Activated naive CD4-positive, alpha-beta T cell (primary cell): Measurements from ENCODE around the gene CPM.
"Not testable (repeated sequence)": the region's sequence is repeated elsewhere in the genome, so short reads cannot be mapped to it uniquely, and the experiment has no call there.

Source experiments
- DNase-seq, 4 experiments: peaks; one replicate each; lab custom pipeline; 2025; lab: John Stamatoyannopoulos, UW

CPM gene

DNA sequence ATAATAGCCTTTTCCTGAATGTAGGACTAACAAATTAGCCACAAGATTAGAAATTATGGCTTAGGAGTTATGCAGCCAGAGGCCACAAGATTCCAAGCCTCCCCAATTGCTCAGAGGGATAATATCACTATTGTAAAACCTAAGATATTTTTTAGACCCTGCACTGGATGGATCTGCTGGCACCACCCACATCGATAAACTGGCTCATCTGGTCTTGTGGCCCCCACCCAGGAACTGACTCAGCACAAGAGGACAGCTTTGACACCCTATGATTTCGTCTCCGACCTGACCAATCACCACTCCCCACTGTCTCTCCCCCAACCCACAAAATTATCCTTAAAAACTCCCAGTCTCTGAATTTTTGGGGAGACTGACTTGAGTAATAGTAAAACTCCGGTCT is 54.7 kb downstream of the CPM start:
- DNase-seq: no peak

GRCh38 chr12:68877583-68877982 is 55.4 kb downstream of the CPM start:
- DNase-seq: no peak

- DNase-seq: no peak
Measured at GRCh38 chr12:68876461-68876860, 56.5 kb downstream of the CPM start.

GRCh38 chr12:68873316-68873715 is 59.7 kb downstream of the CPM start:
- DNase-seq: no peak

GRCh38 chr12:68871921-68872320 is 61.0 kb downstream of the CPM start:
- DNase-seq: no peak

GRCh38 chr12:68871396-68871795 is 61.6 kb downstream of the CPM start:
- DNase-seq: no peak

DNA sequence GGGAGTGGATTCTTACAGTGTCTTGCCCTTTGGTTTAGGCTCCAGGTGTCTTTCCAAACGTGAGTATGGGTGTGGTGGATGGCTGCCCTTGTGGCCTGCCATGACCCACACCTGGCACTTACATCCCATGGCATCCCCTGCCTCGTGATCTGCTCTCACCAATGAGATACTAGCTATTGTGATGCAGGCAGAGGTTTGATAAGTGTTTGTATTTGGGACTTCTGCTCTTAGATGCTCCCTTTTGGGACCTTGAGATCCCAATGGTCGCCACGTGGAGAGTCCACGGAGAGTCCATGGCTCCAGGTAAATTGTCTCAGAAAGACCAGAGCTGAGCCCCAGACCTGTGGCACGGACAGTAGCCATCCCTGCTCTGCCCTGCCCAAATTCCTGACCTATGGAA is 62.5 kb downstream of the CPM start:
- DNase-seq: no peak

DNA sequence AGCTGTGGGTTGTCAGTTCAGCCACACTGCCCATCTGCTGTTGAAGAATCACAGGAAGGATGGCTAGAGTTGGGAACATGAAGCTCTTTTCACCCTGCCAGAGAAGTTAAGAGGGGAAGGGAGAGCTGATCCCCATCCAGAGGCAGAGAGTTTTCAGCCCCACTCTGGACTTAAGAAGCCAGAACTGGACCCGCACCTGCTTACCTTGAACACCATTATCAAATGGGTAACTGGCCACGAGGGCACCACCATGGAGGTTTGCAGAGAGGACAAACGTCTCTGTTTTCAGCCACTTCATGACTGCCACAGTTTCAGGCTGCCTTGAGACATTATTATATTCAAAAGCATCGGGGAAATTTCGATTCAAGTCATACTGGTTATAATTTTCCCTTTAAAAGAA is 63.0 kb downstream of the CPM start:
- DNase-seq: no peak

DNA sequence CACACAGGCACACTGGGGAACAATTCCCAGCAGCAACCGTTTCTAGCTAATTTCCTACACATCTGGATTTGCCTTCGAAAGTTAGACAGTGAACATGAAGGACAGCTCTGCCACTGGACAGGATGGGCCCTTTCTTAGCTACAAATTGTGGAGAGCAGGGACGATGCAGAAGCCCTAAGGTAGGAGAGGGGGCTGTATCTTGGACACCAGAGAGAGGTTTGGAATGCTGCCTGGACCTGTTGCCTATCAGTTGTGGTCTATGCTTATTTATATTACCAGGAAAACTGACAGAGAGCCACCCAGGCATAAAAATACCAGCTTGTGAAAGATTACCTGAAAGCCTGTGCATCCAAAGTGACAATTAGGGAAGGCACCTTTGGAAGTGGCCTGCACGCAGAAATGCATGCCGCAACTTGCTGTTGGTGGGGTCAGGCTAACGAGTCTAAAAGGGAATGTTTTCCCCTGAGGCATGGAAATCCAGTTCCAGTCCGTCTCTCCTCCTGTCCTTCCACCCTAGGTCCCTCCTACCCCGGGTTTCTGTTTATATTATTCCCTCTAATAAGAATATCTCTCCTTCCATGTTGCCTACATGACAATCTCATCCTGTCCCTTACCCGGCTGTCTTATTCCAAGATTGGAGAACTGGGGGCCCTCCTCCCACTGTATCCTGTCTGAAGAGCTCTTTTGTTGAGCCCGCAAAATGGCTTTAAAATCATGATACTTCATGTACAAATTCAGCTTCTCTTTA is 64.8 kb downstream of the CPM start:
- no peak for DNase-seq

GRCh38 chr12:68867606-68868005 is 65.4 kb downstream of the CPM start:
- DNase-seq: no peak

DNA sequence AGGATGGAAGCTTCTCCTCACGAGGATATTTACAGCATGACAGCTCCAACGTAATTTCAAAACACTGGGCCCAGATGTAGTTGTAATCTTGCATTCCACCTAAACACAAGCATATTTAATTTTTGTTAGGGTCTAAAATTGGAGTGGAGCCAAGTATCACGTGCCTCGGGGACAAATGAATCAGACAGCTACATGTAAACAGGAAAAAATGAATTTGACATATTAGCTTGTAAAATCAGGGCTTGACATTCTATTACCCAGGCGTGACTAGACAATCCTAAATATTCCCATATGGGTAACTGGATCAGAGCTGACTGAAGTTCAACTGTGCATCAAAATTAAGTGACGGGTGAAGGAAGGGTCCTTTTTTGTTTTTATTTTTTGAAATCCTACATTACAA is 66.0 kb downstream of the CPM start:
- no peak for DNase-seq

GRCh38 chr12:68865399-68866164 is 67.4 kb downstream of the CPM start:
- DNase-seq: no peak

DNA sequence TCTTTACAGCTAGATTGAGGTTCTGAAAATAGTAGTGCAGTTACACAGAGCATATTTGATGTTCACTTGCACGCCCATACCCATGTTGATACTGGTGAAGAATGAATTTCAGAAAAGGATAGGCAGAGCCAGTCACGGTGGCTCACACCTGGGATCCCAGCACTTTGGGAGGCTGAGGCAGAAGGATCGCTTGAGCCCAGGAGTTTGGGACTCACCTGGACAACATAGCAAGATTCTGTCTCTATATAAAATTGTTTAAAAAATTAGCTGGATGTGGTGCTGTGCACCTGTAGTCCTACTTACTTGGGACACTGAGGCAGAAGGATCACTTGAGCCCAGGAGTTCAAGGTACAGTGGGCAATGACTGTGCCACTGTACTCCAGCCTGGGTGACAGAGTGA is 68.4 kb downstream of the CPM start:
- DNase-seq: no peak

- not testable (repeated sequence) for DNase-seq
Measured at GRCh38 chr12:68863886-68864454, 69.0 kb downstream of the CPM start.

DNA sequence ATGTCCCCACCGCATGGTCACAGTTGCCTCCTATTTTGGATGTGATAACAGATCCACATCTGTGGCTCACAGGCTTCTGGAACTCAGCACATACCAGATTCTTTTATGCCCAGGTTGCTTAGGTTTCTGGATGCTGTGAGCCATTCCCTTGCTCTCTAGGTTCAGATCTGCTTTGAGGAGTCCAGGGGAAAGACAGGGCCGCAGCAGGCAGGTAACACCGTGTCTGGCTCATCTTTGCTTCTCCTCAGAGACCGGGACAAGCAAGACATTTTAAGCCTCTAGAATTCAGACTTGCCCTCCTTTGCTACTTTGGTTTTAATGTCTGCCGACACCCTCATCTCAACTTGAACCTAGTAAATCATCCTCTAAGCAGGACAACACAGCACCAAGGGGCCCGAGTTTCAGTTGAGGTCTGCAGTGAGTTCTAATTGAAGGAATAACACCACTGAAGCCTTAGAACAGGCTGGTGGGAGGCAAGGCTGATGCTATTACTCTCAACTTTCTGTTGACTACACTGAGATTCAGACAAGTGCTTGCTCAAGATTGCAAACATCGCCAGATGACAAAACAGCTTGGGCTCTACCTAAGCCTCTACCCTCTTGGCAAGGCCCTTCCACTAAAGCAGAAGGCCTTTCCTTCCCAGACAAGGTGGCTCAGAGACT is 69.7 kb downstream of the CPM start:
- no peak for DNase-seq

DNA sequence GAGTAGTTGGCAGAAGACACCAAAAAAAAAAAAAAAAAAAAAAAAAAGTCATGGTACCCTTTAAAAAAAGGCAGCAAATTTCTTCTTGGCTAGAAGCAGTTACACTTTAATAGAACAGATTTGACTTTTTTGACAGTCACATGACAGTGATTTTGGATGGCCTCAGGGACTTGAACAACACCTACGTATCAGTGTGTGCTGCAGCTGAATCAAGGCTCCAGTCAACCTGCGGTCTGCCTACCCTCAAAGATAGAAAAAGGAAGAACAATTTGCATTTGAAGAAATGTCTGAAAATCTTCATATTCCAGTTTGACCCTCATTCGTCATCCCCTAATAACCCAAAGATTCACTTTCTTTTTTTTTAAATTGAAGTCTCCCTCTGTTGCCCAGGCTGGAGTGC is 71.1 kb downstream of the CPM start:
- no peak for DNase-seq

GRCh38 chr12:68856510-68856909 is 76.5 kb downstream of the CPM start:
- DNase-seq: no peak

DNA sequence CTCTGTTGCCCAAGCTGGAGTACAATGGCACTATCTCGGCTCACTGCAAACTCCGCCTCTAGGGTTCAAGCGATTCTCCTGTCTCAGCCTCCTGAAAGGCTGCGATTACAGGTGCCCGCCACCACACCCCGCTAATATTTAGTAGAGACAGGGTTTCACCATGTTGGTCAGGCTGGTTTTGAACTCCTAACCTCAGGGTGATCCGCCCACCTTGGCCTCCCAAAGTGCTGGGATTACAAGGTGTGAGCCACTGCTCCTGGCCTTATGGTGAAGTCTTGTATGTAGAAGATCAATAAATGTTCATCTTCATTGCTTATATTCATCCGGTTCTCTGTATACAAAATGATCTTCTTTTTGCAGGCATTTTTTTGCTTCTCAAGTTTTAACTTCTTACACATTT is 77.2 kb downstream of the CPM start:
- no peak for DNase-seq

DNA sequence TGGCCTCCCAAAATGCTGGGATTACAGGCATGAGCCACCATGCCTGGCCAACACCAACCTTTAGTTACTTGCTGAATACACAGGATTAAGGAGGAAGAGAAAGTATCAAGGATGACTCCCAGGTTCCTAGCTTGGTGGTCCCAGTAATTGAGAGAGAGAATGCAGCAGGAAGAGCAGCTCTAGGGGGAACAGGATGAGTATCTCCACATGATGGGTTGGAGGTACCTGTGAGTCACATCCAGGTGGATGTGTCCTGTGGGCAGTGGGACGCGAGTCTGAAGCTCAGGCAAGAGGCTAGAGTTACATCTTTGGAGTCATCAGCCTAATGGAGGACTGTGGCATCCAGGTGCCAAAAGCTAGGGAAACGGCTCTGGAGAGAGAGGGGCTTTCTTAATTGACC is 77.9 kb downstream of the CPM start:
- DNase-seq: no peak

DNA sequence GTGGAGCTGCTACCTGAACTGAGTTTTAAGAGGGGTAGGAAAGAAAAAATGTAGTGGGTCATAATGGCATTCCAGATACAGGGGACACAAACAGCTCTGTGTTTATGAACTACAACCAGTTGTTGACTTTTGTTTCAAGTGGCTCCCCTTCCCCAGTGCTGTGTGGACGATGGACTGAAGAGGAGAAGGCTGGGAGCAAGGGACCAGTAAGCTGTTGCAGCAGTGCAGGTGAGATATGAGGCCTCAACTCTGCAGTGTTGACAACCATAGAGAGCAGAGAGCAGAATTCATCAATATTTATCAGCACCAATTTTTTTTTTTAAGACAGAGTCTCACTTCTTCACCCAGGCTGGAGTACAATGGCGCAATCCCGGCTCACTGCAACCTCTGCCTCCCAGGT is 78.4 kb downstream of the CPM start:
- no peak for DNase-seq

DNA sequence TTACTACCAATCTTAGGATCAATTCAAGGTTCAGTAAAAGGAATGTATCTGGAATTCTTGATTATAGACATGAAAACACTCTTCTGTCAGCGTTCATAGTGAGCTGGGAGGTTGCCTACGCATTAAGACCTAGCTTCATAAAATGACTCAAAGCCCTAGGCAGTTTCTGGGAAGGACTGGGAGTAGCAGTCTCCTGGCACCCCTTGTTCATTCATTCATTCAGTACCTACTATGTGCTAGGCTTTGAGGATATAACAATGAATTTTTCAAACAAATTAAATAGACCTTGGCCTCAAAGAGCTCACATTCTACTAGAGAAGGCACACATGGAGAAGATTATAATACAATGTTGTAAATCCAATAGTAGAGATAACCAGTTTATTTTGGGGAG is 78.9 kb downstream of the CPM start:
- DNase-seq: no peak

GRCh38 chr12:68853396-68854077 is 79.4 kb downstream of the CPM start:
- DNase-seq: no peak
